ENCODE data around the gene CABLES2. TPM values are rescaled to one million over a fixed set of nuclear protein-coding genes. Genes with fewer than 3 reads are reported as not detected.

The CABLES2 gene
- total RNA-seq, 1 donor from 2014 or later, result 8.1 TPM

- Histone ChIP-seq H3K4me3 (no peak overlapping the region), H3K36me3 (no peaks in the 10 kb centered on the region), H3K4me2 (no peak overlapping the region), H4K20me1 (ENCODE audit: low read depth) (no peaks in the 10 kb centered on the region), H3K27ac (no peak overlapping the region), H3K4me1 (peaks cover 14% of the 10 kb centered on the region), H3F3A (ENCODE audit: low read depth) (peaks cover 10% of the 10 kb centered on the region), H3K27me3 (no peaks in the 10 kb centered on the region), H2AFZ (replicated peaks) (no peak overlapping the region), H3K9me3 (ENCODE audit: low read depth) (no peaks in the 10 kb centered on the region), H3K9ac (no peak overlapping the region), H3K79me2 (ENCODE audit: low read depth) (no peaks in the 10 kb centered on the region)
- H3K4me3 Mint-ChIP-seq, result no peak overlapping the region
- TF ChIP-seq EZH2phosphoT487 (IDR thresholded peaks at IDR 0.05), result no peak
- no peak for TF ChIP-seq EZH2 (IDR thresholded peaks at IDR 0.05)
- no peak for TF ChIP-seq CTCF (IDR thresholded peaks at IDR 0.05)
- H3K27ac Mint-ChIP-seq, result no peak overlapping the region
- H3K4me1 Mint-ChIP-seq, result peaks cover 6% of the 10 kb centered on the region
- DNase-seq (ENCODE audit: low spot score), result no peak
- no peaks in the 10 kb centered on the region for H3K9me3 Mint-ChIP-seq
- H3K27me3 Mint-ChIP-seq (ENCODE audit: insufficient read depth, low read depth), result peaks cover 13% of the 10 kb centered on the region
- H3K36me3 Mint-ChIP-seq, result no peaks in the 10 kb centered on the region
Measured at GRCh38 chr20:62422636-62423325, 15.7 kb upstream of the CABLES2 start.

- H3K4me1 Mint-ChIP-seq, result peaks cover 4% of the 10 kb centered on the region
- TF ChIP-seq CTCF (IDR thresholded peaks at IDR 0.05) (no peak), EZH2phosphoT487 (IDR thresholded peaks at IDR 0.05) (no peak), EZH2 (IDR thresholded peaks at IDR 0.05) (no peak)
Measured at GRCh38 chr20:62421716-62421990, 14.6 kb upstream of the CABLES2 start.

GRCh38 chr20:62420846-62421715, 14.0 kb upstream of the CABLES2 start:
- no peak for DNase-seq (ENCODE audit: low spot score)
- H3K9ac ChIP-seq, result no peak overlapping the region
- no peak overlapping the region for H2AFZ ChIP-seq (replicated peaks)
- no peaks in the 10 kb centered on the region for H3K9me3 ChIP-seq (ENCODE audit: low read depth)
- no peak overlapping the region for H3K27ac ChIP-seq
- Mint-ChIP-seq H3K36me3 (no peaks in the 10 kb centered on the region), H3K27me3 (ENCODE audit: insufficient read depth, low read depth) (peaks cover 10% of the 10 kb centered on the region), H3K4me1 (peaks cover 4% of the 10 kb centered on the region), H3K9me3 (no peaks in the 10 kb centered on the region), H3K4me3 (peak overlapping the region; percentile 4), H3K27ac (peak overlapping the region; percentile 81)
- H3K27me3 ChIP-seq, result no peaks in the 10 kb centered on the region
- H4K20me1 ChIP-seq (ENCODE audit: low read depth), result no peaks in the 10 kb centered on the region
- no peak overlapping the region for H3K4me2 ChIP-seq
- no peaks in the 10 kb centered on the region for H3K36me3 ChIP-seq
- no peaks in the 10 kb centered on the region for H3K4me1 ChIP-seq
- TF ChIP-seq CTCF (IDR thresholded peaks at IDR 0.05) (no peak), EZH2 (IDR thresholded peaks at IDR 0.05) (no peak), EZH2phosphoT487 (IDR thresholded peaks at IDR 0.05) (no peak)
- H3F3A ChIP-seq (ENCODE audit: low read depth), result peaks cover 10% of the 10 kb centered on the region
- H3K79me2 ChIP-seq (ENCODE audit: low read depth), result no peaks in the 10 kb centered on the region
- H3K4me3 ChIP-seq, result no peak overlapping the region

More at GRCh38 chr20:62421716-62421990, 14.6 kb upstream of the CABLES2 start:
- Mint-ChIP-seq H3K27ac (no peak overlapping the region), H3K27me3 (ENCODE audit: insufficient read depth, low read depth) (peaks cover 13% of the 10 kb centered on the region), H3K36me3 (no peaks in the 10 kb centered on the region), H3K9me3 (no peaks in the 10 kb centered on the region), H3K4me3 (no peak overlapping the region)
- Histone ChIP-seq H3K36me3 (no peaks in the 10 kb centered on the region), H3F3A (ENCODE audit: low read depth) (peaks cover 10% of the 10 kb centered on the region), H3K9ac (no peak overlapping the region), H4K20me1 (ENCODE audit: low read depth) (no peaks in the 10 kb centered on the region), H3K9me3 (ENCODE audit: low read depth) (no peaks in the 10 kb centered on the region), H2AFZ (replicated peaks) (no peak overlapping the region), H3K4me1 (peaks cover 3% of the 10 kb centered on the region), H3K4me2 (no peak overlapping the region), H3K4me3 (no peak overlapping the region), H3K27ac (no peak overlapping the region), H3K27me3 (no peaks in the 10 kb centered on the region), H3K79me2 (ENCODE audit: low read depth) (no peaks in the 10 kb centered on the region)
- no peak for DNase-seq (ENCODE audit: low spot score)
